ENCODE results near the gene SSU72.
A peak's percentile ranks its signal among the peaks of the same experiment; 100 is the strongest.
"Not testable (repeated sequence)": the region's sequence is repeated elsewhere in the genome, so short reads cannot be mapped to it uniquely, and the experiment has no call there.

The SSU72 gene

GRCh38 chr1:1505366-1505798, 69.3 kb downstream of the SSU72 start:
- not testable (repeated sequence) for DNase-seq (ENCODE audit: low read depth in 2 of 2)

GRCh38 chr1:1504777-1505365, 69.8 kb downstream of the SSU72 start:
- peak; percentile 68 to 73 for DNase-seq (ENCODE audit: low read depth in 2 of 2)

- DNase-seq (ENCODE audit: low read depth in 2 of 2): not testable (repeated sequence)
These were observed 79.1 kb downstream of the SSU72 start for GRCh38 chr1:1495461-1495975.

GRCh38 chr1:1494311-1494710, 80.4 kb downstream of the SSU72 start:
- not testable (repeated sequence) for DNase-seq (ENCODE audit: low read depth in 2 of 2)

Data from stimulated activated CD4-positive, alpha-beta T cell treated with anti-CD3 and anti-CD28 coated beads, Interleukin-15, amount 100 ng/mL, for 48 hours (primary cell).